HG02840 (cell line): ENCODE data around the gene ADAM8.

ENCODE experiments used
- ATAC-seq: cut with Tn5 transposase; IDR thresholded peaks from one replicate; pipeline ENCODE4 v1.9.1; 2021; ENCODE audit warnings: mild to moderate bottlenecking, moderate library complexity, moderate number of reproducible peaks; ENCODE audit not compliant: unreplicated experiment, low FRiP score

Gene ADAM8

DNA sequence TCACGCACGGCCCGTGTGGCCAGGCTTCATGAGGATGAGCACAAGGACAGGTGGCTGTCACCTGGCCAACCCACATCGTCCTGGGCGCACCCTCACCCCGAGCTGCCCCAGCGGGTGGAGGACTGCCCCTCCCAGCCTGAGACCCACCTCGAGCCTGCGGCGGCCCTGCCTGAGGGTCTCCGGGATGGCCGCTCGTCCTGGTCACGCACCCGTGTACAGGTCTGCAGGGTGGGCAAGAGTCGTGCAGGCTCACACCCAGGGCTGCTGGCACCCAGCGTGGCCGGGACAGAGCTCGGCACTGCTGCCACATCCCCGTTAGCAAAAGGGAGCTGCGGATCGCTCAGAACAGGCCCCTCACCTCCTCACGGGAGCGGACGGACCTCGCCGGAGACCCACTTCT lies 61.1 kb downstream of the ADAM8 start:
- ATAC-seq, result no peak

GRCh38 chr10:133214468-133215410 lies 61.9 kb downstream of the ADAM8 start:
- ATAC-seq, result no peak

- no peak for ATAC-seq
Observed at GRCh38 chr10:133213641-133214467, 62.8 kb downstream of the ADAM8 start.

GRCh38 chr10:133212853-133213494 lies 63.7 kb downstream of the ADAM8 start:
- ATAC-seq, result no peak
